ENCODE data around the gene UTS2R.

UTS2R gene

DNA sequence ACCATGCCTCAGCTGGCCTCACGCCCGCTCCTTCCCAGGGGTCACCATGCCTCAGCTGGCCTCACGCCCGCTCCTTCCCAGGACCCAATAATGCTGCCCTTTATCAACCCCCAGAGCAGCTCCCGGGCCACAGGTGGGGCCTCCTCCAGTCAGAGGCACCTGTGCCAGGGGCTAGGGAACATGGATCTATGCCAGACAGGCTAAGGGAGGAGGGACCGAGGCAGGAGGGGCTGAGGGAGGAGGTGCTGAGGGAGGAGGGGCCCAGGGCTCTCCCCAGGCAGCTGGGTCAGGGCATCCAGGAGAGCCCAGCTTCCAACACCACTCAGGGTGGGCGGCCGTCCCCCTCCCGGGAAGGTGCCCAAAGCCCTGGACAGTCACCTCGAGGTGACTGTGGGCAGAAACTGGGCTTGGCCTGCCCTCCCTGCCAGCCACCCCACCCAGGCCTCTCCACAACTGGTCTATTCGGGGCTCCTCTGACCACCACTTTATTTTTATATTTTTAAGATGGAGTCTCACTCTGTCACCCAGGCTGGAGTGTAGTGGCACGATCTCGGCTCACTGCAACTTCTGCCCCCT, 19.4 kb downstream of the UTS2R start:
- DNase-seq = no peak

DNA sequence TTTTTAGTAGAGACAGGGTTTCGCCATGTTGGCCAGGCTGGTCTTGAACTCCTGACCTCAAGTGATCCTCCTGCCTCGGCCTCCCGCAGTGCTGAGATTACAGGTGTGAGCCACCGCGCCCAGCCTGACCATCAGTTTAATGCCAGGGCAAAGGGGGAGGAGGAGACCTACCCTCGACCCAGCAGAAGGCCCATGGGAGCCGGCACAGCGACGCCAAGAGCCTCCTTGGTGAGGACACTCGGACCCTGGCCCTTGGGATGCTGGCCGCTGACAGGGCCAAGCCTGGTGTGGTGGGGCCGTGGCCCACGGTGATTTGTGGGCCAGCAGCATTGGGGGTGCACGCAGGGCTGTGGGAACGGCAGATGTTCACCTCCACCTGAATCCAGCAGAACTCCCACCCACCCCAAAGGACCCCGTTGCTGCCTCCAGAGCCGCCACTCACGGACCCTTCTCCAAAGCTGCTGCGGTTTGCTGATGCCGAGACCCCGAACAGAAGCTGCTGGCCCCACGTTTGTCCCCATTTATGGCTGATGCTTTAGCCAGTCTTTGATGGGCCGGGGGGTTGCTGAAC, 20.0 kb downstream of the UTS2R start:
- DNase-seq = no peak

DNA sequence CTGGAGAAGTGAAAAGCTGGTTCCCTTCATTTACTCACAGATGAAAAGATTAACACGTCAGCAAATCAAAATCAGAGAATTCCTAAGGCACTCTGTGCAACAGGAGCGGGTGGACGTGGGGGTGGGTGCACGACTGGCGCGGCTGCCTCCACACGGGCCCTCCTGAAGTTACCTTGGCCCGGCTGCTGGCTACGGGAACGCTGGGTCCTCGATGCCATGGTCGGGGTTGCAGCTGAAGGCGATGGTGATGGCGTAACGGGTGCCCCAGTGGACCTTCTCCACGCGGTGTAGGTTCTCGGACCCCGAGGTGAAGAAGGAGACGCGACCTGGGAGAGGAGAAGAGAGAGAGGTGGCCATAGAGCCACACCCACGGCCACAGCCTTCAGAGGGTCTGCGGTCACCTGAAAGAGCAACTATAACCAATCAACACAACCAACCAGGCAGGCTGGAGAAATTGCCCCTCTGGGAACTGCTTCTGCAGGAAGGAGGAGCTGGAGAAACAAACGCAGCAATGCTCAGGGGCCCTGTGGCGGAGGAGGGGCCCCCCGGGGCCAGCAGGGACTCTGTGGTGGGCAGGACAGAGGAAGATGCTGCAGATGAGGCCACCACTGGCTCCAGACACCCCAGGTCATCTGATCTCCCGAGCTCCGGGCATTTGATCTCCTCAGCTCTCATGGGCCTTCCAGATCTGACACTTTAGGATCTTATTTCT, 20.8 kb downstream of the UTS2R start:
- DNase-seq = no peak

DNA sequence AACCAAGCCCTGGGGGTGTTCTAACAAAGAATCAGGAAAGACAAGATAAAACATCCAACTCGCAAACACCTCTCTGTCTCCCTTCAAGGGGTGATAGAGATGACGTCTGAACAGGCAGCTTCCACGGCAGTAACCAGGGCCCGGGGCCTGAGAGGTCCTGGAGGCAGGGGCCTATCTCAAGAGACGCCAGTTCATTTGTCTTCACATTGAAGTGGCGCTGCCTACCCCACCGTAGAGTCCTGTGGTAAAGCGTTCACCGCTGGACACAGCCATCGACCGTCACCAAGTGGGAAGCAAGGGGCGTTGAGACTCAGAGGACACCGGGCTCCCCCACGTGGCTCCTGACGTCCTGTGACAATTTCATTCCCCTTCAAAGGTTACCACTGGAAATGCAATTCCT, 21.4 kb downstream of the UTS2R start:
- no peak for DNase-seq

DNA sequence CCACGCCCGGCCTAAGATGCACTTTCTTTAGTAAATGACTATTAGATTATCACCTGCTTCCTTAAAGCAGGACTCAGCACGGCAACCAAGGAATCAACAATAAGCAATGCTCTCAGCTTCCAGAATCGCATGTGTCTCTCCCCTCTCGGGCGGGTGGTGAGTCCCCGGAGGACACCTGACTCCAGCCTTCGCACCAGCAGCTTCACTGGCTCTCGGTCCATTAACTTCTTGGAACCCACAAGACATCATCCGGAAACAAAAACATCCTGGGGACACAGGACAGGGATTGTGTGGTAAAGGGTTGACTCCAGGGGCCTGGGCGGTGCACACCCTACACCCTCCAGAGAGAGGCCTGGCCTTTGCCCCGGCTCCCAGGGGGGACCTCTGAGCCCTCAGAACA, 22.7 kb downstream of the UTS2R start:
- DNase-seq = no peak

DNA sequence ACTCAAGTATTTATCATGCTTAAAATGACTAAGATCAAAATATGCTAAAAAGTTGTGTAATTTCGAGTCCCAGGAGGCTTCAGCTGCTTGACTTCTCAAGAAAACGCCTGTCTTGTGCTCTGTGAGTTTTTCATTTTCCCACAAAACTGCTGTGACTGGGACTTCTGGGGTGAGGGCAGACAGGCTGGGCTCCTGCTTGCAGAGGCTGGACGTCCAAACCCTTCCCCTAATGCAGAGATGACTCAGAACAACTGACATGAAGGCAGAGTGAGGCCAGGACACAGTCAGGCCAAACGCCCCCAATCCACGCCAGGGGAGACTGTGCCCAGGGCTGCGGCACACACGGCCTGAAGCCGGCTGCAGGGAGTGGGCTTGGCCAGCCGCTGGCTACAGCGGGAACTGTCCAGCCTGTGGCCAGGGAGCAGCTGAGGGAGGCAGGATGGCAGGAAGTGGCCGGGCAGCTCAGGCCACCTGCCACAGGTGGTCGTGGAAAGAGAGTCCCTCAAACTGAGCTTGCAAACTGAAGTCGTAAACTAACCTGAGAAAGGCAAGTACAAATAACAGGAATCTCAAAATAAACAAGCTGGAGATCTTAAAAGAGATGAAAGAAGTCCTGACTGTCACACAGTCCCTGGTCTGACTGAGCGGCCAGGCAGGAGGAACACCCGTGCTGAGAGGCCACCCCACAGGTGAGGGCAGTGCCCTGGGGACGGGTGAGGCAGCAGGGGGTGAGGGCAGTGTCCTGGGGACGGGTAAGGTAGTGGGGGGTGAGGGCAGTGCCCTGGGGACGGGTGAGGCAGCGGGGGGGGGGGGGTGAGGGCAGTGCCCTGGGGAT, 25.3 kb downstream of the UTS2R start:
- no peak for DNase-seq

DNA sequence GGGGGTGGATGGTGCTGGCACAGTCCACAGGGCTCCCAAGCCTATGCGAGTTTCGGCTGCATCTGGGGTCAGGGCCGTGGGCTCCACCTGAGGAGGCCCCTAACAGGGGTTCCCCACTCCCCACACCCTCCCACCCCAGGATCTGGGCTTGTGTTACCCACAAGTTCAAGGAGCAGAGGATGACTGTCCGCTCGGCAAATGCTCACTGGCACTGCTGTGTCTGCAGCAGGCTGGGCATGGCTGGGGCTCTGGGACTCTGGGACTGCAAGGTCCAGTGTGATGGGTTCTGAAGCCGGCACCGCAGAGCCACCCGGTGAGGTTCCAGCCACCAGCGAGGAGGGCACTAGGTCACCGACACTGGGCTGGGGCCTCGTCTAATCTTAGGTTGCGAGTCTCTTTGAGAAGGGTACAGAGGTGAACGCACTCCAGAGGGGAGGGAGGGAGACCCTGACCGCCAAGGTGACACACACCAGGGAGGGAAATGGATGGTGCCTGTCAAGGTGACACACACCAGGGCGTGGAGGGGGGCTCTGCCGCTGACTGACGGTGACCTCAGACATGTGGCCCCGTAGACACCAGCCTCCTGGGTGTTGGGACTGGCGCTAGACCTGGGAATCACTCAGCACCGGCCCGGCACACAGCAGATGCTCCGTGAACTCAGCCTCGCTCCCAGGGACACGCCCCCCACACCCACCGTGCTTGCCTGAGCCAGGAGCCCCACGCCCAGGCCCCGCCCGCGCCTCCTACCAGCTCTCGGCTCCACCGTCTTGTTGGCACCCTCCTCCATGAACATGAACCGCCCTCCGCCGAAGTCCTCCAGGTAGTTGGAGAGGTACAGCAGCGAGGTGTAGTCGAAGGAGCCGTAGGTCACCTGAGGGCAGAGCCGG, 26.1 kb downstream of the UTS2R start:
- DNase-seq = no peak

DNA sequence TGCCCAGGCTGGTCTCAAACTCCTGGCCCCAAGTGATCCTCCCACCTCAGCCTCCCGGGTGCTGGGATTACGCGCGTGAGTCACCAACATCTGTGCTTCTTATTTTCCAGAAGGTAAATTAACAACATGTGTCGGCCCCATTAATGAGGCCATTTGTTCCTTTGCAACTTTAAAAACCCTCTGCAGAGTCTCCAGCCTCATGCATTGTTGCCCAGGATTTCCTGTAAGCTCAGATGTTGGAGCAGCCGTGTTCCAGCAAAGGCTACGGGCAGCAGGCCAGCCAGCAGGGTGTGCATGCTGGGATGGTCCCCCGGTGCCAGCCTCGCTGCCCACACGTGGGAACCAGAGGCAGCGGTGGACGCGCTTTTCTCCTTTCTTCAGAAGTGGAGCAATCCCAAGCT, 27.5 kb downstream of the UTS2R start:
- DNase-seq = no peak

DNA sequence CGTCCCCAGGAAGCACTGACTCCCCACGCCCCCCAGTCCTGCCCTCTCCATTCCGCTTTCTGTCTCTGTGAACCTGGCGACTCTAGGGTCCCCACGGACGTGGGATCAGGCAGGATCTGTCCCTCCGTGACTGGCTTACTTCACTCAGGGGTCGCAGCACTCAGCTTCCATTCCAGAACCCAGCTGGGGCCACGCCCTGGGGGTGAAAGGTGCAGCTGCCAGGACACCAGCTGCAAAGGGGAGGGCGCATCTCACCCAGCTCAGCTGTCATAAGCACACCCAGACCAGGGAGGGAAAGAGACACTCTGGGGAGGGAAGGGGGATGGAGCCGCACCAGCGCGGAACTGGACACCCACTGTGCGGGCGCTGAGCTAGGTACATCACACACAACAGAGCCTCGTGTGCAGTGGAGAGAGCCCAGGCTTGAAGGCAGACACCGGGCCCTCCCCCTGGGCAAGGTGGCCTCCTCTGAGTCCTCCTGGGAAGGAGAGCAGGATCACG, 28.1 kb downstream of the UTS2R start:
- no peak for DNase-seq

DNA sequence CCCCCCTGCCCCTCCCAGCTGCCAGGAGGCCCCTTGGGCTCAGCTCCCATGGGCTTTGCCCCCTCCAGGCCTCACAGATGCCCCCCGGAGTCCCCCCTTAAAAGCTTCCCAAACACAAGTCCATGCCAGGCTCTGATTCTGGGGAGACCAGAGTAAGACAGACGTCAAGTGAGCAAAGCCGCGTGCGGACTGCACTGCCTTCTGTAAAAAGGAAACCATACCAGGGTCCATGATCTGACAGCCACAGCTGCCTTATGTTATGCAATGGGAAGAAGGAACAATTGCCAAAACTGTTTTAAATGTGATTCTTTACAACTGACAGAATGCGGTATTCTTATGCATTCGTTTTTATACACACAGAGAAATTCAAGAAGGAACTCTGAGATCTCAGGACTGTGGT, 28.6 kb downstream of the UTS2R start:
- no peak for DNase-seq

DNA sequence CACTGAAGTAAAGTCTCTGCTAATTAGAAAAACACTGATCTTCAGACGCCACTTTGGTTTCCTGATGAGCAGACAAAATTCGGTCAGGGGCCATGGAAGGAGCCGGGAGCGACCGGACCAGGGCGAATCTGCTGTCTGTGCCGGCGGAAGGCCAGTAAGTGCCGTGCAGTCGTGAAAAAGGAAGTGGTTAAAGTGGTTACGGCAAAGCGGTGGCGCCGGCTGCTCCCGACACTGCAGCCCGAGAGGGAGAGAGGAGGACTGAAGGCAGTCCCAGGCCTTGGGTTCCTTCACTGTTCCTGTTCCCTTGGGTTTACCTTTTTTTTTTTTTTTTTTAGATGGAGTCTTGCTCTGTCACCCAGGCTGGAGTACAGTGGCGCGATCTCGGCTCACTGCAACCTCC, 29.3 kb downstream of the UTS2R start:
- peak; percentile 79 for DNase-seq

DNA sequence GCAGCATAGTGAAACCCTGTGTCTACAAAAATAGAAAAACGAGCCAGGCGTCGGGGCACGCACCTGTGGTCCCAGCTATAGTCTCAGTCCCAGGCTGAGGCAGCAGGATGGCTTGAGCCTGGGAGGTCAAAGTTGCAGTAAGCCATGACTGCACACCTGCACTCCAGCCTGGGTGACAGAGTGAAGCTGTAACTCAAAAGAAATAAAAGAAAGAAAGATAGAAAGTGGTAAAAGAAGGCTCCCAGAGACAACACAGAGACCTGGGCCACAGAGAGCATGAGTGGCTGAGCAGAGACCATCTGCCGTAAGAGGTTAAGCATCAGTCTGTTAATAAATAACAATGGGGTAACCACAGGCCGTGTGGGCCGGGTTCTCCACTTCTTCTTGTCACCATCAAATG, 31.3 kb downstream of the UTS2R start:
- no peak for DNase-seq

DNA sequence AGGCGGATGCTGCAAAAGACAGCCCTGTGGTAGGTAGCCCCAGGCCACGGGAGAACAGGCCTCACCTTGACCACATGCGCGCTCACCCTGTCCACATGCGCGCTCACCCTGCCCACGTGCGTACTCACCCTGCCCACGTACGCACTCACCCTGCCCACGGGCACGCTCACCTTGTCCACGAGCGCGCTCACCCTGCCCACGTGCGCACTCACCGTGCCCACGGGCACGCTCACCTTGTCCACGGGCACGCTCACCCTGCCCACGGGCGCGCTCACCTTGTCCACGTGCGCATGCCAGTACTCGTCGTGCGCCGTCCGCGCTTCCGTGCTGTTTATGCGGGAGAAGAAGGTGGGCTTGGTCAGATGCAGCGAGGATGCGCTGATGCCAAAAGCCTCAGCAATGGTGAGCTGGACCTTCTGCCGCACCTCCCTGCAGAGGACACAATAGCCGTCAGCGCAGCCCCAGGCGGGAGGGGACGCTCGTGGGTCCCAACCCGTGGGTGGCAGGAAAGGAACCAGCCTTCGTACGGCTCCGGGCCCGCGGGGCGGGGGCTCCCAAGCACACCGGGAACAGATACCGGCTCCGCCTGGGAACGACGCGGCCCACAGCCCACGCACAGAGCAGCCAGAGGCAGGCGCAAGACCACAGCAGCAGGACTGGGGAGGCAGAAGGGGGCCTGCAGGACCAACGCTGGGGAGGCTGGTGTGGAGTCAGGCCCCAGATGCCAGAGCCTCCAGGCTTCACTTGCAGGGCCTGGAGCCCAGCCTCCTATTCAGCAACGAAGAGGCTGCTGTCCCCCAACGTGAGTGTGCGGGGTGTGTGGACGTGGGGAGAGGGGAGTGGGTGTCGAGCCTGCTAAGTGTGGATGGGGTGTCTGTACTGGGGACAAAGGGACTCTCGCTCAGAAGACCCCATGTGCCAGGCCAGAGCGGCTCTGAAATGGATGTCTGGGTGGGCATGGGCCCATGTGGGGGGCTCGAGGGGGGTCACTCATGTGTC, 32.4 kb downstream of the UTS2R start:
- no peak for DNase-seq

DNA sequence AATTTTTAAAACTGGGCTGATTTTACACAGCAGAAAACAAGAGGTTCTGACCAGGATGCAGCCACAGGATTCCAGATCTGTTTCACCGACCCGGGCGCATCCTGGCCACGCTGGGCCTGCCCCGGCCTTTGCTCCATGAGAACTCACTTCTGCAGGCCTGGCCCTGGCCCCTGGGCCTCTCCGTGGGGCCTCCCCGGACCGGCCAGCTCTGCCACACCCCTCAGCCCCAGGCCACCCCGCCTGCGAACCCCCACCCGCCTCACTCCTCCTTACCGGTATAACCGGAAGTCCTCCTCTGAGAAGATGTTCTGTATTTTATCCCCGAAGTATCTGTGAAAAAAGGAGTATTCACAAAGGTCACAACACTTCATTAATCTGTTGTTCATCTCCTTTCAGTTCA, 33.5 kb downstream of the UTS2R start:
- no peak for DNase-seq

DNA sequence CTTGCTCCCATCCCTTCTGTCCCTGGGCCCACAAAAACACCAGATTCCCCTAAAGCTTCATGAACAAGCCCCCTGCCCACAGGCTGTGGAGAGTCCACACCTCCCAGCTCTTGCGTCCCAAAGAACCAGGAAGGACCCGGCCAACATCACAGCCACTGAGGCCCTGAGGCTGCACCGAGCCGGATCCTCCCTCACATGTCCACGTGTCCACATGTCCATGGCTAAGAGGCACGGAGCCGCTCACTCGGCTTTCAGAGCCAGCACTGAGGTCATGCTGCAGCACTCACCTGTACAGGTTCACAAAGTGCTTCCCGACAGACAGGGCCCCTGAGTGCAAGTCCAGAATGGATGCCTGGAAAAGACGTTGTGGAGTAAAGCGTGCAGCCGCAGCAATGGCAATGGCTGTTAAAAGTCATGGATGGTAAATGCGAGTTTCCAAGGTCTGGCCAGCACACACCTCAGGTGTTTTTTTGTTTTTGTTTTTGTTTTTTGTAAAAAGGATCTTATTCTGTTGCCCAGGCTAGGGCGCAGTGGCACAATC, 34.6 kb downstream of the UTS2R start:
- no peak for DNase-seq

DNA sequence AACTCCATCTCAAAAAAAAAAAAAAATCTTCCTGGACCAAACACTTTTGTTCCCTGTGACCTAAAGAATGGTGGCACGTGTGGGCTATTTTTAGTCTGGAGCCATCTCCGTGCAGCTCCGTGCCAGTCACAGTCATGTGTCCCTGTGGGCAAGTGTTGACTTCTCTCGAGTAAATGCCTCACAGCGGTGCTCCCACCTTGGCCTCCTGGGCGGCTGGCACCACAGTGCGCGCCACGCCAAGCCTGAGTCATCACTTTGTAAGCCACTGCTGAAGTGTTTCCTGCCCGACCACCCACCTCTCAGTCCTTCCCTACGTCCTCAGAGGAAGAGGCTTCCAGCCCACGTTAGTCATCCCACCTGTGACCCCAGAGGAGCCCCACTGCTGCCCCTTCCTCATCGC, 35.7 kb downstream of the UTS2R start:
- no peak for DNase-seq

DNA sequence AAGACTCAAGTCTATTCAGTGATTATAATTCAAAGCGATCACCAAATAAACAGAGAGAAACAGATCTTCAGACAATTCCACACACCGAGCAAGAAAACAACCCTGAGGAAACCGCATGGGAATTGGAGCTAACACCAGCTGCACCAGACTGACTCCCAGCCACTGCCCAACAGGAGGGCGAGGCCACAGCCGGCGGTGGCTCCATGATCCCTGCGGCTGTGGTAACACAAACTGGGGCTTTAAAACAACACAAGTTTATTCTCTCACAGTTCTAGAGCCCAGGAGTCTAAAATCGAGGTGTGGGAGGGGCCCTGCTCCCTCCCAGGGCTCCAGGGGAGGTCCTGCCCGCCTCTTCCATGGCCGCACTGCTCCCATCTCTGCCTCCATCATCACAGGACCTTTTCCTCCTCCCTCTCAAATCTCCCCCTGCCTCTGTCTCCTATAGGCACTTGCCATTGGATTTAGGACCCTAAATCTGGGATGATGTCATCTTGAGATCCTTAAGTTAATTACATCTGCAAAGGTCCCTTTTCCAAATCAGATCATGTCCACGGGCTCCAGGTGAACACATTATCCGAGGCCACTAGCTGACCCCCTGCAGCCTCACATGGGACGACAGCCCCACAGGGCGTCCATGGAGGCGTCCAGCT, 36.8 kb downstream of the UTS2R start:
- no peak for DNase-seq

DNA sequence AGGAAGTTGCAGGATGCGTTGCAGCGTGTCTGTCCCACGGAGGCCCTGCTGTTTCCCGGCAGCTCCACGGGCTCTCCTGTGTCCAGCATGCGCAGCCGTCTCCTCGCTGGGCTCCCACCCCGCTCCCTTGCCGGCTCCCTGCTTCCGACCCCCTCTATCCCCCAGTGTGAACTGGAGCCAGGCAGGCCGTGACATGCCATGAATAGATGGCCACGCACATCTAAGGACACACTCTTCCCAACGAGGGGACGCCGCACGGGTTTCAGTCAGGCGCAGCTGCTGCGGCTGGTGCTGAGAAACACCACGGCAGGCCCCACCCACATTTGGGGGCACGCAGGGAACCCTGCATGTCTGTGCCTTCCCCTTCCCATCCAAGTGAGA, 37.4 kb downstream of the UTS2R start:
- no peak for DNase-seq

DNA sequence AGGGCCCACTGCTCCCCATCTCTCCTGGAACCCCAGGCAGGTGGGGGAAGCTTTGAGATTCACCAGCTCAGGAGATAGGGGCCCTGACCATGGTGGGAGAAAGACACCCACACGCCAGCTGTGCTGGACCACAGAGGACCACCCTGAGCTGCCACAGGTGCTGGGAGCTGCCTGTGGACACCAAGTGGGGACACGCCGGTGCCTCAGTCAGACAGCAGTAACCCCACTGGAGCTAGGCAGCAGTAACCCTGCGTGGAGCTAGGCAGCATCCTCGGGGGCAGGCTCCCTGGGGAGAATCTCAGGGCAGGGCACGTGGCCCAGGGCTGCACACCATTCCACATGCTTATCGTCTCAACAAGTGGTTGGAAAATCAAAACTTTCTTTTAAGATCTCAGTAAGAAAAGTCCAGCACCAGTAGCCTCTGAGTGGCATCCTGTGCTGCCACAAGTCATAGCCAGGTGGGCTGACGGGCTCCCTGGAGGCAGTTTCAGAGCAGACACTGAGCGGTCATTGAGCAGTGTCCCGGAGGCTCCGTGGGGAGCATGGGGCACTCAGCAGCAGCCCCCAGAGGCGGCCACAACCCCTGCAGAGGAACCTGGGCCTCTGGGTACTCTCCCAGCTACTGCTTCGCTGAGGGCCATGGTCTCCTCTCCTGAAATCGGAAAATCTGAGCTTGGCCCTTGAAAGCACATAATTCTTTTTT, 38.6 kb downstream of the UTS2R start:
- no peak for DNase-seq
